Body of pancreas (tissue), 4 donors: ENCODE data around the gene CCDC57. TPM values are rescaled to one million over a fixed set of nuclear protein-coding genes. Genes with fewer than 3 reads are reported as not detected.
A peak's percentile ranks its signal among the peaks of the same experiment; 100 is the strongest.

ENCODE experiments used
- ATAC-seq: fragments of 150-250 bp; one replicate; pipeline ENCODE4 v1.9.1; 2016
- DNase-seq, 4 donors: peaks; one replicate each; pipeline ENCODE4 v3.0.0-alpha.2; 2019
- H3K27ac ChIP-seq, 4 donors: fragments of 200-600 bp; sonication (generic); 1 replicate in 3 of 4; 2 replicates in 1 of 4; pipeline versions ENCODE4 v1.5.1 to v1.6.1; 2016 to 2019; ENCODE audit warnings: mild to moderate bottlenecking in 1 of 4, mixed read lengths in 1 of 4, moderate library complexity in 1 of 4
- H3K27me3 ChIP-seq, 2 donors: fragments of 200-600 bp; sonication (generic); one replicate each; pipeline ENCODE4 v1.6.0; 2016; ENCODE audit warnings: mild to moderate bottlenecking in 1 of 2
- H3K36me3 ChIP-seq, 2 donors: fragments of 200-600 bp; sonication (generic); replicated peaks in 1 of 2; 2 replicates each; pipeline ENCODE4 v1.5.1; 2016; ENCODE audit warnings: low read depth in 2 of 2; ENCODE audit not compliant: insufficient read depth in 1 of 2
- H3K4me1 ChIP-seq: fragments of 200-600 bp; sonication (generic); one replicate; pipeline ENCODE4 v1.6.0; 2016
- H3K4me3 ChIP-seq, 2 donors: fragments of 200-600 bp; sonication (generic); 1 replicate in 1 of 2; 2 replicates in 1 of 2; pipeline ENCODE4 v1.5.1; 2016 to 2019
- H3K9me3 ChIP-seq, 3 donors: fragments of 200-600 bp; sonication (generic); 1 replicate in 2 of 3; 2 replicates in 1 of 3; pipeline ENCODE4 v1.5.1; 2016
- CTCF ChIP-seq, 7 experiments: fragments of 450-650 bp in 4 of 7; fragments of 200-600 bp in 3 of 7; sonication (generic) in 3 of 7; IDR thresholded peaks; one replicate each; pipeline ENCODE4 v1.5.1; 2016 to 2019; ENCODE audit warnings: antibody characterized with exemption in 7 of 7
- POLR2A ChIP-seq, 3 donors: fragments of 450-650 bp; IDR thresholded peaks; one replicate each; pipeline ENCODE4 v1.6.1; 2016; ENCODE audit warnings: antibody characterized with exemption in 3 of 3, mild to moderate bottlenecking in 2 of 3
- WGBS, 2 donors: methylation state at CpG; one replicate each; pipeline ENCODE4 v1.1.5; 2017; 5-methylcytosine and 5-hydroxymethylcytosine counted together
- intact Hi-C: fragments of 100-400 bp; cut with DNase I; formaldehyde crosslinking; loops from one replicate; pipeline ENCODE4 v1.15.1; 2023
- total RNA-seq, 2 donors: library from RNA; depleted of rRNA; stranded (reverse); fragments of >200 nt; gene quantifications; one replicate each; pipeline ENCODE4 v1.1.0, GENCODE V29; 2016

The CCDC57 gene
- total RNA-seq, 2 donors from 2014 or later, result 24.1 to 60.3 TPM

GRCh38 chr17:82245134-82246039 is 32.7 kb upstream of the CCDC57 start:
- Histone ChIP-seq H3K27ac (peak overlapping the region in 1 of 4 donors; percentile 48), H3K4me3 (no peak overlapping the region)
- WGBS, 2 donors, result 90 to 92% methylated on average over 43 to 47 of the region's 47 CpGs

GRCh38 chr17:82244413-82245133 is 31.9 kb upstream of the CCDC57 start:
- H3K9me3 ChIP-seq, result no peaks in the 10 kb centered on the region
- H3K4me3 ChIP-seq, result no peak overlapping the region
- H3K27me3 ChIP-seq, result no peaks in the 10 kb centered on the region
- DNase-seq (no peak), ATAC-seq (no peak)
- TF ChIP-seq CTCF (IDR thresholded peaks at IDR 0.05), result peak in 5 of 7 experiments; percentile 13 to 38 (median 26)
- TF ChIP-seq POLR2A (IDR thresholded peaks at IDR 0.05), result no peak
- peaks cover 51% of the 10 kb centered on the region for H3K4me1 ChIP-seq
- H3K36me3 ChIP-seq, result peaks cover 27 to 45% of the 10 kb centered on the region in 2 donors
- 87 to 91% methylated on average over 35 to 39 of the region's 39 CpGs for WGBS, 2 donors
- H3K27ac ChIP-seq, result no peak overlapping the region
- intact Hi-C loops, result no loop called here

More at GRCh38 chr17:82245134-82246039, 32.7 kb upstream of the CCDC57 start:
- Histone ChIP-seq H3K9me3 (no peaks in the 10 kb centered on the region), H3K36me3 (peaks cover 33 to 53% of the 10 kb centered on the region in 2 donors), H3K4me1 (peaks cover 43% of the 10 kb centered on the region), H3K27me3 (no peaks in the 10 kb centered on the region)
- DNase-seq (no peak), ATAC-seq (no peak)
- intact Hi-C loops, result no loop called here
- TF ChIP-seq CTCF (IDR thresholded peaks at IDR 0.05), result no peak
- no peak for TF ChIP-seq POLR2A (IDR thresholded peaks at IDR 0.05)

GRCh38 chr17:82243648-82244412 is 31.2 kb upstream of the CCDC57 start:
- peak overlapping the region in 2 of 4 donors; percentile 73 to 74 for H3K27ac ChIP-seq
- H3K4me1 ChIP-seq, result peaks cover 54% of the 10 kb centered on the region

More at GRCh38 chr17:82243648-82244412, 31.2 kb upstream of the CCDC57 start:
- H3K27me3 ChIP-seq, result no peaks in the 10 kb centered on the region
- no peak for ATAC-seq
- DNase-seq, result no peak
- WGBS, 2 donors, result 89 to 95% methylated on average over 17 to 19 of the region's 19 CpGs
- TF ChIP-seq POLR2A (IDR thresholded peaks at IDR 0.05) (no peak), CTCF (IDR thresholded peaks at IDR 0.05) (no peak)
- peaks cover 19 to 41% of the 10 kb centered on the region in 2 donors for H3K36me3 ChIP-seq
- no peaks in the 10 kb centered on the region for H3K9me3 ChIP-seq
- H3K4me3 ChIP-seq, result no peak overlapping the region
- intact Hi-C loops, result no loop called here
